HG03097 (cell line): ENCODE data around the gene STX5.
"Not testable (repeated sequence)": the region's sequence is repeated elsewhere in the genome, so short reads cannot be mapped to it uniquely, and the experiment has no call there.

Source experiments
- ATAC-seq: cut with Tn5 transposase; IDR thresholded peaks from one replicate; pipeline ENCODE4 v1.9.1; 2021; ENCODE audit not compliant: unreplicated experiment, low FRiP score

Gene STX5

GRCh38 chr11:62854825-62855570 lies 23.1 kb upstream of the STX5 start:
- no peak for ATAC-seq

- ATAC-seq, result no peak
Observed at GRCh38 chr11:62854013-62854824, 22.4 kb upstream of the STX5 start.

GRCh38 chr11:62853279-62853965 lies 21.6 kb upstream of the STX5 start:
- ATAC-seq, result no peak

- no peak for ATAC-seq
Observed at GRCh38 chr11:62852523-62853188, 20.8 kb upstream of the STX5 start.

- no peak for ATAC-seq
Observed at GRCh38 chr11:62851807-62852522, 20.1 kb upstream of the STX5 start.

GRCh38 chr11:62850911-62851806 lies 19.3 kb upstream of the STX5 start:
- ATAC-seq, result no peak

- no peak for ATAC-seq
Observed at GRCh38 chr11:62847767-62848314, 16.0 kb upstream of the STX5 start.

- ATAC-seq, result no peak
Observed at GRCh38 chr11:62846177-62846576, 14.3 kb upstream of the STX5 start.

GRCh38 chr11:62844154-62844553 lies 12.3 kb upstream of the STX5 start:
- ATAC-seq, result no peak

- no peak for ATAC-seq
Observed at GRCh38 chr11:62843466-62843865, 11.6 kb upstream of the STX5 start.

- ATAC-seq, result not testable (repeated sequence)
Observed at GRCh38 chr11:62842891-62843290, 11.0 kb upstream of the STX5 start.

- no peak for ATAC-seq
Observed at GRCh38 chr11:62842171-62842741, 10.4 kb upstream of the STX5 start.

- ATAC-seq, result peak; percentile 54
Observed at GRCh38 chr11:62841361-62842170, 9.7 kb upstream of the STX5 start.

- ATAC-seq, result not testable (repeated sequence)
Observed at GRCh38 chr11:62840721-62841360, 9.0 kb upstream of the STX5 start.

- peak; percentile 49 for ATAC-seq
Observed at GRCh38 chr11:62839050-62839945, 7.4 kb upstream of the STX5 start, which contains the start of gene WDR74. WDR74 (minus strand) TSS chr11:62839590; CDS start chr11:62839570, 20 bp downstream.

- ATAC-seq, result no peak
Observed at GRCh38 chr11:62835336-62835735, 3.5 kb upstream of the STX5 start.
